ENCODE results near the gene GATA5. TPM values are rescaled to one million over a fixed set of nuclear protein-coding genes. Genes with fewer than 3 reads are reported as not detected.

Gene GATA5
- total and polyA plus RNA-seq, 8 donors, result 3.1 to 16.4 (median 9.3) TPM; not detected in 1

- intact Hi-C loops (cut with DNase I; ENCODE audit: low total_unique reads), result no loop called here
- WGBS, 5 donors, result 73 to 91% (median 83%) methylated on average over 5 to 9 of the region's 9 CpGs
- peaks cover 0 to 3% (median 0%) of the 10 kb centered on the region in 4 donors for H3K4me1 ChIP-seq
Observed at GRCh38 chr20:62506087-62506486, 30.3 kb upstream of the GATA5 start.

GRCh38 chr20:62505337-62506045, 29.7 kb upstream of the GATA5 start:
- WGBS, 5 donors, result 74 to 89% (median 82%) methylated on average over 18 to 24 of the region's 24 CpGs
- intact Hi-C loops (cut with DNase I; ENCODE audit: low total_unique reads), result no loop called here
- no peak for TF ChIP-seq POLR2A (IDR thresholded peaks at IDR 0.05)
- TF ChIP-seq EP300 (IDR thresholded peaks at IDR 0.05), result no peak
- no peak for TF ChIP-seq POLR2AphosphoS5 (IDR thresholded peaks at IDR 0.05)
- TF ChIP-seq CTCF (IDR thresholded peaks at IDR 0.05), result no peak
- Histone ChIP-seq H3K27ac (no peak overlapping the region), H3K27me3 (no peaks in the 10 kb centered on the region), H3K4me3 (no peak overlapping the region), H3K36me3 (no peaks in the 10 kb centered on the region), H3K9me3 (no peaks in the 10 kb centered on the region), H3K4me1 (peaks cover 0 to 5% (median under 1%) of the 10 kb centered on the region in 4 donors)
- DNase-seq, result no peak

More at GRCh38 chr20:62506087-62506486, 30.3 kb upstream of the GATA5 start:
- Histone ChIP-seq H3K4me3 (no peak overlapping the region), H3K9me3 (no peaks in the 10 kb centered on the region), H3K36me3 (no peaks in the 10 kb centered on the region), H3K27me3 (peaks cover 0 to under 1% (median 0%) of the 10 kb centered on the region in 3 donors), H3K27ac (no peak overlapping the region)
- DNase-seq, result no peak
- TF ChIP-seq CTCF (IDR thresholded peaks at IDR 0.05) (no peak), POLR2A (IDR thresholded peaks at IDR 0.05) (no peak), EP300 (IDR thresholded peaks at IDR 0.05) (no peak), POLR2AphosphoS5 (IDR thresholded peaks at IDR 0.05) (no peak)

GRCh38 chr20:62504323-62504722, 28.5 kb upstream of the GATA5 start:
- Histone ChIP-seq H3K4me3 (no peak overlapping the region), H3K4me1 (peaks cover 0 to 12% (median 8%) of the 10 kb centered on the region in 4 donors), H3K27me3 (peaks cover 0 to under 1% (median 0%) of the 10 kb centered on the region in 3 donors), H3K36me3 (no peaks in the 10 kb centered on the region), H3K9me3 (no peaks in the 10 kb centered on the region), H3K27ac (no peak overlapping the region)
- intact Hi-C loops (cut with DNase I; ENCODE audit: low total_unique reads), result loop anchor here (5.0 kb wide), 1 partner anchor 113 kb away; no protein-coding TSS in a partner anchor
- WGBS, 5 donors, result 95 to 99% (median 97%) methylated on average over 4 of the region's 4 CpGs
- TF ChIP-seq EP300 (IDR thresholded peaks at IDR 0.05), result no peak
- TF ChIP-seq CTCF (IDR thresholded peaks at IDR 0.05), result no peak
- no peak for TF ChIP-seq POLR2AphosphoS5 (IDR thresholded peaks at IDR 0.05)
- no peak for TF ChIP-seq POLR2A (IDR thresholded peaks at IDR 0.05)
- DNase-seq, result no peak

DNA sequence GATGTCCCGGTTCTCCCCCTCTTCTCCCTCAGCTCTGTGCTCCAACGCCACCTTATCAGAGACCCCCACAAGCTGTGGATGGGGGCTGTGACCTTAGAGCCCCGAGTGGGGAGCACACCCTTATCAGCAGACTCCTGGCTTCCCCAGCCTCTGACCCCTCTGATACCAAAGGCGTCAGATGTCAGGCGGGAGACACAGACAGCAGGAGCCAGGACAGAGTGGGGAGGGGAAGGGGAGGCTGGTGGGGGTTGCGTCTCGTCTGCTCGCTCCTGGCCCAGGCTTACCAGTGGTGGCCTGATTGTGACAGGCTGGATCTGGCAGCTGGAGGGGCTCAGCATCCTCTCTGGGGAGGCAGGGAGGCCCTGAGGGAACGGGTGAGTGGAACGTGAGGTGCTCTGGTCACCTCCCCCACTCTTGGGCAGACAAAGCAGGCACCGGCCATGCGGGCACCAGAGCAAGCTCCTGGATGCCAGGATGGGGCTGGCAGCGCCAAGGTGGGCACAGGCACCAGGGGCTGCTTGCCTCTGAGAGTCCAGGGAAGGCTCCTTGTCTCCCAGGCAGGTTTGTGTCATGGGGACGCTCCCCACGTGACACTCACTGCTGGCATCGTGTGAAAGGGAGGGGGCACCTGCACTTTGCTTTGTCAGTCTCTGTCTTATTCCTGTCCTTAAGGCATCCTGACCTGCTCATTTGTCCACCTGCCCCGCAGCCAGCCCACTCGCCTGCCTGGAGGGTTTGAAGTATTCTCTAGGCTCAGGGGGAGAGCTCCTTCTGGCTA, 27.8 kb upstream of the GATA5 start:
- 45 to 57% (median 49%) methylated on average over 11 to 18 of the region's 18 CpGs for WGBS, 5 donors
- Histone ChIP-seq H3K4me1 (peaks cover 0 to 12% (median 8%) of the 10 kb centered on the region in 4 donors), H3K27ac (no peak overlapping the region), H3K9me3 (no peaks in the 10 kb centered on the region), H3K36me3 (no peaks in the 10 kb centered on the region), H3K27me3 (peaks cover 0 to 4% (median 0%) of the 10 kb centered on the region in 3 donors), H3K4me3 (no peak overlapping the region)
- TF ChIP-seq CTCF (IDR thresholded peaks at IDR 0.05) (no peak), EP300 (IDR thresholded peaks at IDR 0.05) (no peak), POLR2A (IDR thresholded peaks at IDR 0.05) (no peak), POLR2AphosphoS5 (IDR thresholded peaks at IDR 0.05) (no peak)
- DNase-seq, result no peak
- intact Hi-C loops (cut with DNase I; ENCODE audit: low total_unique reads), result loop anchor here (5.0 kb wide), 1 partner anchor 114 kb away; no protein-coding TSS in a partner anchor

Data from stomach (tissue), 9 donors.